Measurements from ENCODE around the gene ATP2C1. TPM values are rescaled to one million over a fixed set of nuclear protein-coding genes. Genes with fewer than 3 reads are reported as not detected.

The ATP2C1 gene
- total RNA-seq, 1 experiment from 2014 or later = 34.0 TPM

- H3K9me2 ChIP-seq (replicated peaks; ENCODE audit: low read length) = no peaks in the 10 kb centered on the region
- BruUV-seq (replicated peaks) = no TSS peak
- intact Hi-C loops (cut with micrococcal nuclease) = loop anchor here (5.0 kb wide), 1 partner anchor 116 kb away; no protein-coding TSS in a partner anchor
- H3K79me2 ChIP-seq (ENCODE audit: low read length) = peaks cover 97% of the 10 kb centered on the region
- H3K9ac ChIP-seq (ENCODE audit: low read length) = no peak overlapping the region
- no peak for ATAC-seq
- no peak overlapping the region for H3K4me3 ChIP-seq (ENCODE audit: low read length)
- DNase-seq = no peak
- H3K27me3 ChIP-seq (ENCODE audit: low read length) = no peaks in the 10 kb centered on the region
- H3K27ac ChIP-seq (ENCODE audit: low read length) = no peak overlapping the region
- H3K4me1 ChIP-seq (ENCODE audit: insufficient read depth, low read length) = peaks cover 29% of the 10 kb centered on the region
- H3K9me3 ChIP-seq (ENCODE audit: low read length) = no peaks in the 10 kb centered on the region
- H3K4me2 ChIP-seq (ENCODE audit: low read length) = no peak overlapping the region
- ChIA-PET POLR2A (ENCODE audit: unreplicated experiment) (no interaction called here), CTCF (no interaction called here)
- no peak overlapping the region for H2AFZ ChIP-seq (ENCODE audit: low read length)
- H3K36me3 ChIP-seq (ENCODE audit: low read depth, low read length) = no peaks in the 10 kb centered on the region
- H3F3A ChIP-seq (ENCODE audit: low read length, unreplicated experiment) = no peaks in the 10 kb centered on the region
- H4K20me1 ChIP-seq (ENCODE audit: low read length) = peaks cover 24% of the 10 kb centered on the region; the same call in 1 of the 2 replicates
- TF ChIP-seq CTCF (conservative IDR thresholded peaks at IDR 0.05; ENCODE audit: low read depth, low read length) (no peak), EZH2 (IDR thresholded peaks at IDR 0.05; ENCODE audit: low read length, unreplicated experiment) (no peak)
Observed at GRCh38 chr3:130900959-130901358, 7.1 kb downstream of the ATP2C1 start.

DNA sequence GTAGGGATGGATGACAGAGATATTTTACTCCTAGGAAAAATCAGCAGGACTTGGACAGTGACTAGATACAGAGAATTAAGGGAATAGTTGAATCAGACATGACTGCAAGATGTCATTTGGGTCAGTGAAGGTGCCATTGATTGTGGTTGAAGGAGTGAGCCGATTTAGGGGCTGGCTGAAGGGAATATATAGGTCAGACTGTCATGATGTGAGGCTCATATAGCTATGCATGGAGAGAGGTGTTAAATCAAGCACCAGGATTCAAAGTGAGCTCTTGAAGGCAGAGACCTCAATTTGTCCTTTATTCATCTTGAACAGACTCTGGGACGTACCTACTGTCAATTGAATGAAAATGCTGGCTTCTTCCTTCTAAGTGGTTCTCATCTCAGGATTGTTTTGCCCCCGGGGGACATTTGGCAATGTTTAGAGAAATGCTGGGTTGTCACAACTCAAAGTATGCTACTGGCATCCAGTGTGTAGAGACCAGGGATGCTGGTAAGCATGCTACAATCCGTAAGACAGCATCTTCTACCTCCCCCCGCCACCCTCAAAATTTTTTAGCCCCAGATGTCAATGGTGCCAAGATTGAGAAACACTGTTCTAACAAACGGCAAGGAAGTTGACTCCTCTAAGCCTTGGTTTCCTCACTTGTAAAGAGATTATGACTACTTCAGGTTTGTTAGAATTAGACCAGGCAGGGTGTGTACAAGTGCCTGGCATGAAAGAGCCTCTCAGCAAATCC is 7.8 kb downstream of the ATP2C1 start:
- H3K4me2 ChIP-seq (ENCODE audit: low read length) = no peak overlapping the region
- ATAC-seq (no peak), DNase-seq (no peak)
- no TSS peak for BruUV-seq (replicated peaks)
- TF ChIP-seq CTCF (conservative IDR thresholded peaks at IDR 0.05; ENCODE audit: low read depth, low read length) (no peak), EZH2phosphoT487 (IDR thresholded peaks at IDR 0.05; ENCODE audit: borderline replicate concordance, low read length) (no peak), EZH2 (IDR thresholded peaks at IDR 0.05; ENCODE audit: low read length, unreplicated experiment) (no peak)
- intact Hi-C loops (cut with micrococcal nuclease) = loop anchor here (5.0 kb wide), 1 partner anchor 116 kb away; no protein-coding TSS in a partner anchor
- H3K9me2 ChIP-seq (replicated peaks; ENCODE audit: low read length) = no peaks in the 10 kb centered on the region
- no peaks in the 10 kb centered on the region for H3K9me3 ChIP-seq (ENCODE audit: low read length)
- no peaks in the 10 kb centered on the region for H3K36me3 ChIP-seq (ENCODE audit: low read depth, low read length)
- H3K4me3 ChIP-seq (ENCODE audit: low read length) = no peak overlapping the region
- no peak overlapping the region for H3K27ac ChIP-seq (ENCODE audit: low read length)
- H3K27me3 ChIP-seq (ENCODE audit: low read length) = no peaks in the 10 kb centered on the region
- H3K4me1 ChIP-seq (ENCODE audit: insufficient read depth, low read length) = peaks cover 29% of the 10 kb centered on the region
- ChIA-PET POLR2A (ENCODE audit: unreplicated experiment) (no interaction called here), CTCF (no interaction called here)
- no peak overlapping the region for H3K9ac ChIP-seq (ENCODE audit: low read length)
- H3F3A ChIP-seq (ENCODE audit: low read length, unreplicated experiment) = no peaks in the 10 kb centered on the region
- H4K20me1 ChIP-seq (ENCODE audit: low read length) = peaks cover 18% of the 10 kb centered on the region; the same call in 1 of the 2 replicates
- H3K79me2 ChIP-seq (ENCODE audit: low read length) = peaks cover 97% of the 10 kb centered on the region
- no peak overlapping the region for H2AFZ ChIP-seq (ENCODE audit: low read length)

- H3K4me2 ChIP-seq (ENCODE audit: low read length) = no peak overlapping the region
- H3F3A ChIP-seq (ENCODE audit: low read length, unreplicated experiment) = no peaks in the 10 kb centered on the region
- ChIA-PET CTCF (no interaction called here), POLR2A (ENCODE audit: unreplicated experiment) (no interaction called here)
- H3K27ac ChIP-seq (ENCODE audit: low read length) = no peak overlapping the region
- H3K4me1 ChIP-seq (ENCODE audit: insufficient read depth, low read length) = peaks cover 35% of the 10 kb centered on the region
- no peaks in the 10 kb centered on the region for H3K27me3 ChIP-seq (ENCODE audit: low read length)
- BruUV-seq (replicated peaks) = no TSS peak
- no peaks in the 10 kb centered on the region for H3K9me2 ChIP-seq (replicated peaks; ENCODE audit: low read length)
- H3K79me2 ChIP-seq (ENCODE audit: low read length) = peaks cover 97% of the 10 kb centered on the region
- H3K4me3 ChIP-seq (ENCODE audit: low read length) = no peak overlapping the region
- DNase-seq (no peak), ATAC-seq (no peak)
- H3K9ac ChIP-seq (ENCODE audit: low read length) = no peak overlapping the region
- no peak for TF ChIP-seq EZH2phosphoT487 (IDR thresholded peaks at IDR 0.05; ENCODE audit: borderline replicate concordance, low read length)
- no peak overlapping the region for H2AFZ ChIP-seq (ENCODE audit: low read length)
- H3K36me3 ChIP-seq (ENCODE audit: low read depth, low read length) = no peaks in the 10 kb centered on the region
- intact Hi-C loops (cut with micrococcal nuclease) = loop anchor here (5.0 kb wide), 1 partner anchor 114 kb away; no protein-coding TSS in a partner anchor
- peaks cover 7% of the 10 kb centered on the region; the same call in 1 of the 2 replicates for H4K20me1 ChIP-seq (ENCODE audit: low read length)
- H3K9me3 ChIP-seq (ENCODE audit: low read length) = no peaks in the 10 kb centered on the region
Observed at GRCh38 chr3:130903412-130903908, 9.6 kb downstream of the ATP2C1 start.

Data from PC-3 (cell line).